ENCODE data around the gene SSB.

The SSB gene

DNA sequence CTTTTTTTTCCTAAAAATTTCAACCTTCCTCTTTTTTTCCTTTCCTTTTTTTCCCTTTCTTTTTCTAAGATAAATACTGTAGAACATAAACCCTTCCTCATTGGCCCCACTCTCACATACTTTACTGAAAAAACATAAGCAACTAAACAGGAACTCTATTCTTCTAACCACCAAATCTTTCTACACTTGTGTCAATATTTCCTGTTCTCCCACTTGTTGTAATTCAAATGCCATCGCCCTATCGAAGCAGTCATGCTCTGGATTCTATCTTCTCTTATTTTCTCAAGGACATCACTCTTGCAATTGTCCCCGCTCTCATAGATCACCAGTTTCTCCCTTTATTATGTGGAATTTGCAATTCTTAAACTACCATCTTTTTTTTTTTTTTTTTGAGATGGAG is 20.2 kb upstream of the SSB start:
- H3K27me3 ChIP-seq (ENCODE audit: insufficient read depth, low read length, poor library complexity) = no peaks in the 10 kb centered on the region
- H3K4me2 ChIP-seq (ENCODE audit: insufficient read depth, low read length) = no peak overlapping the region
- no peaks in the 10 kb centered on the region for H3K36me3 ChIP-seq (ENCODE audit: insufficient read depth, low read length)
- no peak for DNase-seq
- H3K27ac ChIP-seq (ENCODE audit: low read length) = no peak overlapping the region
- TF ChIP-seq, protein P1, sequence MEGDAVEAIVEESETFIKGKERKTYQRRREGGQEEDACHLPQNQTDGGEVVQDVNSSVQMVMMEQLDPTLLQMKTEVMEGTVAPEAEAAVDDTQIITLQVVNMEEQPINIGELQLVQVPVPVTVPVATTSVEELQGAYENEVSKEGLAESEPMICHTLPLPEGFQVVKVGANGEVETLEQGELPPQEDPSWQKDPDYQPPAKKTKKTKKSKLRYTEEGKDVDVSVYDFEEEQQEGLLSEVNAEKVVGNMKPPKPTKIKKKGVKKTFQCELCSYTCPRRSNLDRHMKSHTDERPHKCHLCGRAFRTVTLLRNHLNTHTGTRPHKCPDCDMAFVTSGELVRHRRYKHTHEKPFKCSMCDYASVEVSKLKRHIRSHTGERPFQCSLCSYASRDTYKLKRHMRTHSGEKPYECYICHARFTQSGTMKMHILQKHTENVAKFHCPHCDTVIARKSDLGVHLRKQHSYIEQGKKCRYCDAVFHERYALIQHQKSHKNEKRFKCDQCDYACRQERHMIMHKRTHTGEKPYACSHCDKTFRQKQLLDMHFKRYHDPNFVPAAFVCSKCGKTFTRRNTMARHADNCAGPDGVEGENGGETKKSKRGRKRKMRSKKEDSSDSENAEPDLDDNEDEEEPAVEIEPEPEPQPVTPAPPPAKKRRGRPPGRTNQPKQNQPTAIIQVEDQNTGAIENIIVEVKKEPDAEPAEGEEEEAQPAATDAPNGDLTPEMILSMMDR (IDR thresholded peaks at IDR 0.05; ENCODE audit: borderline replicate concordance, extremely low read depth, low read length, poor library complexity, severe bottlenecking) = no peak
- no peak for TF ChIP-seq EZH2 (IDR thresholded peaks at IDR 0.05; ENCODE audit: borderline replicate concordance, low read depth, low read length, severe bottlenecking)
- no peaks in the 10 kb centered on the region for H3K79me2 ChIP-seq (ENCODE audit: insufficient read depth, low read length)
- H3K9me3 ChIP-seq (ENCODE audit: insufficient read depth, low read length, severe bottlenecking) = no peaks in the 10 kb centered on the region
- H4K20me1 ChIP-seq (ENCODE audit: insufficient read depth, low read length) = no peaks in the 10 kb centered on the region
- H3K4me3 ChIP-seq (ENCODE audit: low read depth in 1 of 2, low read length in 2 of 2) = no peak overlapping the region
- no peaks in the 10 kb centered on the region for H3K4me1 ChIP-seq (ENCODE audit: insufficient read depth, low read length)
- no peak for ATAC-seq (ENCODE audit: insufficient read depth, low read depth)
- no peak overlapping the region for H3K9ac ChIP-seq (ENCODE audit: low read depth, low read length)
- H2AFZ ChIP-seq (ENCODE audit: low read depth, low read length) = no peak overlapping the region

DNA sequence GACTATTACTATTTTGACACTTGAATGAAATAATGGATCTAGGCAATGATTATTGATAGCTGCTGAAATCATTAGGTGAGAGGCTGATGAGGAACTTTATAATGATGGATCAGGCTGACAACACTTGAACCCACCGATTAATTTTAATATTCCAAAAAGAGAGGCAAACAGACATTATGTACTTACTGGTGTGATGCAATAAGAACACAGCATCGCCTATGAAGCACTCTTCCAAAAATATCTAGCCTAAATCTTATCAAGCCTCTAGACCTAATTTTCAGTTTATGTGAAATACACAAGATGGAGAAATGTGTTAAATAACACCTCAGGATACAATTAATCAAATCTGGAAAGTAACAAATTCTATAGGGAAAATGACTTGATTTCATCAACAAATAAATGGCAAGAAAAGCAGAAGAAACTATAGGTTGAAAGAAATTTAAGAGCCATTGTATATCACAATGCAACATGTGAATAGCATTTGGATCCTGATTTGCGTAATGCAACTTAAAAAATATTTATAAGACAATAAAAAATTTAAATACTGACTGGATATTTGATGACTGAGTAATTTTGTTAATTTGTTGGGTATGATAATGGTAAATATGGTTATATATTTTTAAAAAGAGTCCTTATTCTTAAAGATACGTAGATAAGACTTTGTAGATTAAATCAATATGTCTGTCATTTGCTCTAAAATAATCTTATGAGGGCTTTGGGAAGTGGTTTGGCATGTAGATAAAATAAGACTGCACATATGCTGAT is 17.2 kb upstream of the SSB start:
- no peak overlapping the region for H3K27ac ChIP-seq (ENCODE audit: low read length)
- no peak overlapping the region for H3K4me2 ChIP-seq (ENCODE audit: insufficient read depth, low read length)
- TF ChIP-seq EZH2 (IDR thresholded peaks at IDR 0.05; ENCODE audit: borderline replicate concordance, low read depth, low read length, severe bottlenecking) = no peak
- TF ChIP-seq, protein P1 (IDR thresholded peaks at IDR 0.05; ENCODE audit: borderline replicate concordance, extremely low read depth, low read length, poor library complexity, severe bottlenecking) = no peak

DNA sequence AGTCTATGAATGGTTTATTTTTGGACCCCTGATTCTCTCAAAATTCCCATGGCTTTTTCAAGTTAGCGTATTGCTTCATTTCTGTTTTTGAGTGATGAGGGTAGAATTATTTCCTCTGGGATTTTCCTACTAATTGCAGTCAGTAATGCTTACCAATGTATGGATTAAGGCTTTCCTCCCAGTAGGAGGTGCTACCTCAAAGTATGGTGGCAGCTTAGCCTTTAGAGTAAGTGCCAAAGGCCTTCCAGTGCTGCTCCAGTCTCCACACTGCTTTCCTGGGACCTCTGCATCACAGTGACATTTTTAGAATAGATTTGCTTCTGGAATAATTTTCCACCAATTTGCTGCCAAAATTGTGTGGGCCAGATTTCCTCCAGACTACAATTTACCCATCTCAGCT is 16.2 kb upstream of the SSB start:
- Histone ChIP-seq H3K4me2 (ENCODE audit: insufficient read depth, low read length) (no peak overlapping the region), H3K9me3 (ENCODE audit: insufficient read depth, low read length, severe bottlenecking) (no peaks in the 10 kb centered on the region), H3K4me3 (ENCODE audit: low read depth in 1 of 2, low read length in 2 of 2) (no peak overlapping the region), H3K27ac (ENCODE audit: low read length) (no peak overlapping the region), H3K9ac (ENCODE audit: low read depth, low read length) (no peak overlapping the region), H3K36me3 (ENCODE audit: insufficient read depth, low read length) (no peaks in the 10 kb centered on the region), H3K4me1 (ENCODE audit: insufficient read depth, low read length) (no peaks in the 10 kb centered on the region), H3K27me3 (ENCODE audit: insufficient read depth, low read length, poor library complexity) (no peaks in the 10 kb centered on the region), H3K79me2 (ENCODE audit: insufficient read depth, low read length) (no peaks in the 10 kb centered on the region), H2AFZ (ENCODE audit: low read depth, low read length) (no peak overlapping the region), H4K20me1 (ENCODE audit: insufficient read depth, low read length) (no peaks in the 10 kb centered on the region)
- DNase-seq = no peak
- ATAC-seq (ENCODE audit: insufficient read depth, low read depth) = no peak
- TF ChIP-seq, protein P1 (IDR thresholded peaks at IDR 0.05; ENCODE audit: borderline replicate concordance, extremely low read depth, low read length, poor library complexity, severe bottlenecking) = no peak
- no peak for TF ChIP-seq EZH2 (IDR thresholded peaks at IDR 0.05; ENCODE audit: borderline replicate concordance, low read depth, low read length, severe bottlenecking)

More for the DNA sequence above, 17.2 kb upstream of the SSB start:
- H3K9me3 ChIP-seq (ENCODE audit: insufficient read depth, low read length, severe bottlenecking) = no peaks in the 10 kb centered on the region
- H4K20me1 ChIP-seq (ENCODE audit: insufficient read depth, low read length) = no peaks in the 10 kb centered on the region
- no peak overlapping the region for H3K9ac ChIP-seq (ENCODE audit: low read depth, low read length)
- no peak overlapping the region for H3K4me3 ChIP-seq (ENCODE audit: low read depth in 1 of 2, low read length in 2 of 2)
- no peaks in the 10 kb centered on the region for H3K36me3 ChIP-seq (ENCODE audit: insufficient read depth, low read length)
- no peak overlapping the region for H2AFZ ChIP-seq (ENCODE audit: low read depth, low read length)
- no peaks in the 10 kb centered on the region for H3K27me3 ChIP-seq (ENCODE audit: insufficient read depth, low read length, poor library complexity)
- ATAC-seq (ENCODE audit: insufficient read depth, low read depth) (no peak), DNase-seq (no peak)
- H3K79me2 ChIP-seq (ENCODE audit: insufficient read depth, low read length) = no peaks in the 10 kb centered on the region
- H3K4me1 ChIP-seq (ENCODE audit: insufficient read depth, low read length) = no peaks in the 10 kb centered on the region
